ENCODE data around the gene CADM2. TPM values are rescaled to one million over a fixed set of nuclear protein-coding genes. Genes with fewer than 3 reads are reported as not detected.
A peak's percentile ranks its signal among the peaks of the same experiment; 100 is the strongest.

The CADM2 gene
- total RNA-seq, 2 donors from 2014 or later: 8.9 to 11.6 TPM

GRCh38 chr3:85259748-85260147, 301.0 kb downstream of the CADM2 start:
- ATAC-seq (no peak), DNase-seq (no peak)
- intact Hi-C loops (cut with DNase I): no loop called here

GRCh38 chr3:85264381-85264780, 305.6 kb downstream of the CADM2 start:
- ATAC-seq (no peak), DNase-seq (no peak)
- intact Hi-C loops (cut with DNase I): no loop called here

GRCh38 chr3:85270488-85270887, 311.7 kb downstream of the CADM2 start:
- no peak for ATAC-seq
- DNase-seq: no peak
- intact Hi-C loops (cut with DNase I): no loop called here

GRCh38 chr3:85271911-85272310, 313.1 kb downstream of the CADM2 start:
- intact Hi-C loops (cut with DNase I): no loop called here
- no peak for ATAC-seq
- no peak for DNase-seq

- intact Hi-C loops (cut with DNase I): no loop called here
- no peak for DNase-seq
Measured at GRCh38 chr3:85288257-85288656, 329.5 kb downstream of the CADM2 start.

GRCh38 chr3:85297291-85297690, 338.5 kb downstream of the CADM2 start:
- no peak for ATAC-seq
- intact Hi-C loops (cut with DNase I): no loop called here
- DNase-seq: no peak

More at GRCh38 chr3:85288257-85288656, 329.5 kb downstream of the CADM2 start:
- ATAC-seq: no peak

- DNase-seq (no peak), ATAC-seq (no peak)
- intact Hi-C loops (cut with DNase I): no loop called here
Measured at GRCh38 chr3:85298032-85298431, 339.2 kb downstream of the CADM2 start.

GRCh38 chr3:85303156-85303555, 344.4 kb downstream of the CADM2 start:
- no peak for DNase-seq
- intact Hi-C loops (cut with DNase I): no loop called here
- peak in 1 of 2 donors; percentile 38 for ATAC-seq

- ATAC-seq (no peak), DNase-seq (no peak)
- intact Hi-C loops (cut with DNase I): no loop called here
Measured at GRCh38 chr3:85304360-85304964, 345.7 kb downstream of the CADM2 start.

GRCh38 chr3:85312331-85312730, 353.5 kb downstream of the CADM2 start:
- intact Hi-C loops (cut with DNase I): no loop called here
- DNase-seq (no peak), ATAC-seq (no peak)

- ATAC-seq (no peak), DNase-seq (no peak)
- intact Hi-C loops (cut with DNase I): no loop called here
Measured at GRCh38 chr3:85313380-85313779, 354.6 kb downstream of the CADM2 start.

- intact Hi-C loops (cut with DNase I): no loop called here
- DNase-seq: no peak
- ATAC-seq: no peak
Measured at GRCh38 chr3:85316252-85316651, 357.5 kb downstream of the CADM2 start.

- intact Hi-C loops (cut with DNase I): no loop called here
- ATAC-seq (no peak), DNase-seq (no peak)
Measured at GRCh38 chr3:85321892-85322291, 363.1 kb downstream of the CADM2 start.

GRCh38 chr3:85330071-85330470, 371.3 kb downstream of the CADM2 start:
- intact Hi-C loops (cut with DNase I): no loop called here
- DNase-seq (no peak), ATAC-seq (no peak)

GRCh38 chr3:85337895-85338294, 379.1 kb downstream of the CADM2 start:
- no peak for ATAC-seq
- no peak for DNase-seq
- intact Hi-C loops (cut with DNase I): no loop called here

GRCh38 chr3:85342915-85343314, 384.1 kb downstream of the CADM2 start:
- ATAC-seq (no peak), DNase-seq (no peak)
- intact Hi-C loops (cut with DNase I): loop anchor here in 1 of 2 donors (2.0 kb wide), 1 partner anchor 370 kb away; no protein-coding TSS in a partner anchor

GRCh38 chr3:85355572-85355971, 396.8 kb downstream of the CADM2 start:
- no peak for DNase-seq
- ATAC-seq: no peak
- intact Hi-C loops (cut with DNase I): no loop called here

GRCh38 chr3:85360742-85361387, 402.1 kb downstream of the CADM2 start:
- intact Hi-C loops (cut with DNase I): loop anchor here in 1 of 2 donors (5.0 kb wide), 1 partner anchor 814 kb away; no protein-coding TSS in a partner anchor
- peak; percentile 74 to 75 for ATAC-seq
- DNase-seq: peak; percentile 29

- intact Hi-C loops (cut with DNase I): loop anchor here in 1 of 2 donors (5.0 kb wide), 1 partner anchor 817 kb away; no protein-coding TSS in a partner anchor
- ATAC-seq (no peak), DNase-seq (no peak)
Measured at GRCh38 chr3:85364296-85364909, 405.6 kb downstream of the CADM2 start.

GRCh38 chr3:85370341-85370740, 411.6 kb downstream of the CADM2 start:
- ATAC-seq (no peak), DNase-seq (no peak)
- intact Hi-C loops (cut with DNase I): no loop called here

GRCh38 chr3:85376131-85376530, 417.3 kb downstream of the CADM2 start:
- intact Hi-C loops (cut with DNase I): no loop called here
- no peak for DNase-seq
- ATAC-seq: no peak
